Stimulated activated CD4-positive, alpha-beta T cell treated with anti-CD3 and anti-CD28 coated beads, Interleukin-12 subunit alpha, Interleukin-12 subunit beta, amount 100 ng/mL, for 4 hours (primary cell): ENCODE measurements around the gene DAG1.
A peak's percentile ranks its signal among the peaks of the same experiment; 100 is the strongest.

ENCODE experiments used
- DNase-seq: peaks from one replicate; pipeline ENCODE4 v3.0.0-alpha.2; 2020

The DAG1 gene

GRCh38 chr3:49519296-49519695 lies 49.2 kb downstream of the DAG1 start:
- DNase-seq, result no peak

GRCh38 chr3:49519916-49520385 lies 49.9 kb downstream of the DAG1 start:
- no peak for DNase-seq

- DNase-seq, result no peak
Measured at GRCh38 chr3:49523756-49524747, 54.0 kb downstream of the DAG1 start.

GRCh38 chr3:49529567-49529966 lies 59.5 kb downstream of the DAG1 start:
- no peak for DNase-seq

- DNase-seq, result no peak
Measured at GRCh38 chr3:49530231-49530630, 60.2 kb downstream of the DAG1 start.

- DNase-seq, result no peak
Measured at GRCh38 chr3:49530701-49531100, 60.6 kb downstream of the DAG1 start.

GRCh38 chr3:49531218-49531617 lies 61.2 kb downstream of the DAG1 start:
- no peak for DNase-seq

- no peak for DNase-seq
Measured at GRCh38 chr3:49531715-49532114, 61.6 kb downstream of the DAG1 start.

GRCh38 chr3:49533031-49533430 lies 63.0 kb downstream of the DAG1 start:
- DNase-seq, result no peak

GRCh38 chr3:49533786-49534519 lies 63.9 kb downstream of the DAG1 start:
- no peak for DNase-seq

GRCh38 chr3:49534581-49535441 lies 64.7 kb downstream of the DAG1 start:
- DNase-seq, result no peak

GRCh38 chr3:49535971-49536874 lies 66.2 kb downstream of the DAG1 start:
- no peak for DNase-seq

- no peak for DNase-seq
Measured at GRCh38 chr3:49536875-49537533, 66.9 kb downstream of the DAG1 start.

- peak; percentile 95 for DNase-seq
Measured at GRCh38 chr3:49539659-49540560, 69.8 kb downstream of the DAG1 start.

GRCh38 chr3:49552087-49552486 lies 82.0 kb downstream of the DAG1 start:
- DNase-seq, result no peak

GRCh38 chr3:49553324-49553691 lies 83.2 kb downstream of the DAG1 start:
- DNase-seq, result no peak

- peak; percentile 88 for DNase-seq
Measured at GRCh38 chr3:49553692-49554632, 83.9 kb downstream of the DAG1 start, which contains the start of gene BSN. TSS of gene BSN (plus strand) at chr3:49554477. CDS start at chr3:49554603, 126 bp downstream.

GRCh38 chr3:49554633-49555265 lies 84.7 kb downstream of the DAG1 start:
- peak; percentile 67 for DNase-seq
